H1 (cell line): ENCODE results near the gene LILRB2. TPM values are rescaled to one million over a fixed set of nuclear protein-coding genes. Genes with fewer than 3 reads are reported as not detected.

Source experiments
- CTCF ChIA-PET: fragments of 300-600 bp; sonication (Branson Sonifier 250); formaldehyde crosslinking; loops from one replicate; lab custom pipeline; 2021; ENCODE audit not compliant: partially characterized antibody; lab: Charles Lee
- POLR2A ChIA-PET: fragments of 300-600 bp; sonication (Branson Sonifier 250); formaldehyde crosslinking; loops from one replicate; lab custom pipeline; 2021; ENCODE audit warnings: inconsistent platforms; ENCODE audit not compliant: partially characterized antibody; lab: Charles Lee
- DNase-seq, 2 experiments: peaks; one replicate each; pipeline versions ENCODE4 v3.0.0 to v3.0.0-alpha.2; 2010 to 2022; ENCODE audit warnings: low spot score in 2 of 2, low read depth in 1 of 2, mixed read lengths in 1 of 2
- FAIRE-seq: peaks from 2 replicates; lab custom pipeline; 2011; peaks lifted over from hg19 to GRCh38; lab: Jason Lieb, UNC
- H2AFZ ChIP-seq: 2 replicates; pipeline ENCODE4 v1.8.1; 2012; ENCODE audit warnings: low read length, inconsistent platforms
- H2AK5ac ChIP-seq: 2 replicates; pipeline ENCODE4 v1.6.1; 2013; ENCODE audit warnings: low read depth, low read length
- H2BK120ac ChIP-seq: replicated peaks from 2 replicates; pipeline ENCODE3; 2013; ENCODE audit warnings: low read depth, low read length, inconsistent platforms
- H2BK12ac ChIP-seq: 2 replicates; pipeline ENCODE4 v1.6.1; 2013; ENCODE audit warnings: low read depth, low read length
- H2BK15ac ChIP-seq: 2 replicates; pipeline ENCODE4 v1.6.1; 2013; ENCODE audit warnings: low read length
- H2BK20ac ChIP-seq: 2 replicates; pipeline ENCODE4 v1.6.1; 2013; ENCODE audit warnings: low read length
- H2BK5ac ChIP-seq: 2 replicates; pipeline ENCODE4 v1.6.1; 2013; ENCODE audit warnings: low read depth, low read length
- H3K14ac ChIP-seq: 2 replicates; pipeline ENCODE4 v1.6.1; 2013; ENCODE audit warnings: inconsistent platforms; ENCODE audit not compliant: insufficient read length
- H3K18ac ChIP-seq: 2 replicates; pipeline ENCODE4 v1.6.1; 2013; ENCODE audit warnings: low read length; ENCODE audit errors: extremely low read depth
- H3K23ac ChIP-seq: 2 replicates; pipeline ENCODE4 v1.6.1; 2013; ENCODE audit warnings: inconsistent platforms; ENCODE audit not compliant: insufficient read length
- H3K23me2 ChIP-seq: 2 replicates; pipeline ENCODE4 v1.6.1; 2013; ENCODE audit warnings: low read depth, low read length
- H3K27ac ChIP-seq: 2 replicates; pipeline ENCODE4 v1.6.1; 2011; ENCODE audit warnings: low read depth, low read length, inconsistent platforms
- H3K27me3 ChIP-seq, 4 experiments: replicated peaks in 1 of 4; 1 replicate in 1 of 4; 2 replicates in 3 of 4; pipeline versions ENCODE4 v1.6.1 to v1.8.1; 2011 to 2013; ENCODE audit warnings: low read length in 3 of 4, mild to moderate bottlenecking in 3 of 4, inconsistent platforms in 2 of 4, mixed read lengths in 2 of 4, moderate library complexity in 1 of 4; ENCODE audit not compliant: control insufficient read depth in 3 of 4, insufficient read depth in 3 of 4; ENCODE audit errors: extremely low read depth in 1 of 4
- H3K36me3 ChIP-seq, 4 experiments: 2 replicates each; pipeline versions ENCODE4 v1.6.1 to v1.8.1; 2011 to 2013; ENCODE audit warnings: mild to moderate bottlenecking in 4 of 4, low read length in 3 of 4, moderate library complexity in 2 of 4, control low read depth in 1 of 4, inconsistent platforms in 1 of 4; ENCODE audit not compliant: insufficient read depth in 4 of 4, control insufficient read depth in 2 of 4
- H3K4ac ChIP-seq: replicated peaks from 2 replicates; pipeline ENCODE3; 2013; ENCODE audit warnings: low read length, low read depth, mixed read lengths, inconsistent platforms; ENCODE audit not compliant: insufficient read length
- H3K4me1 ChIP-seq, 4 experiments: replicated peaks in 1 of 4; 1 replicate in 1 of 4; 2 replicates in 3 of 4; pipeline versions ENCODE4 v1.6.1 to v1.8.1; 2011 to 2013; ENCODE audit warnings: low read length in 3 of 4, inconsistent platforms in 2 of 4, mixed read lengths in 1 of 4; ENCODE audit not compliant: insufficient read depth in 4 of 4, control insufficient read depth in 3 of 4
- H3K4me2 ChIP-seq, 2 experiments: 2 replicates each; pipeline versions ENCODE4 v1.6.1 to v1.8.1; 2011 to 2013; ENCODE audit warnings: low read depth in 2 of 2, low read length in 2 of 2, control low read depth in 1 of 2, inconsistent platforms in 1 of 2, mild to moderate bottlenecking in 1 of 2; ENCODE audit not compliant: insufficient read depth in 1 of 2
- H3K4me3 ChIP-seq, 4 experiments: fragments of 200-600, 300-600 bp in 1 of 4; sonication (generic), shearing (Covaris generic), sonication (Bioruptor Twin) in 1 of 4; 2 replicates each; pipeline versions ENCODE4 v1.5.1 to v1.8.1; 2011 to 2016; ENCODE audit warnings: low read length in 4 of 4, low read depth in 3 of 4, control low read depth in 2 of 4, inconsistent platforms in 2 of 4, mild to moderate bottlenecking in 2 of 4, mixed read lengths in 1 of 4, moderate library complexity in 1 of 4; ENCODE audit not compliant: insufficient read depth in 2 of 4; ENCODE audit errors: extremely low read depth in 1 of 4
- H3K56ac ChIP-seq: replicated peaks from 2 replicates; pipeline ENCODE3; 2013; ENCODE audit warnings: low read depth, mild to moderate bottlenecking, mixed read lengths, low read length, inconsistent platforms; ENCODE audit not compliant: insufficient read length
- H3K79me1 ChIP-seq: 2 replicates; pipeline ENCODE4 v1.6.1; 2013; ENCODE audit warnings: low read depth, low read length, control low read depth
- H3K79me2 ChIP-seq, 2 experiments: 2 replicates each; pipeline versions ENCODE4 v1.6.1 to v1.8.1; 2012 to 2013; ENCODE audit warnings: low read length in 2 of 2, mild to moderate bottlenecking in 2 of 2, inconsistent platforms in 1 of 2; ENCODE audit not compliant: insufficient read depth in 2 of 2, control insufficient read depth in 1 of 2
- H3K9ac ChIP-seq, 4 experiments: replicated peaks in 1 of 4; 1 replicate in 1 of 4; 2 replicates in 3 of 4; pipeline versions ENCODE4 v1.6.1 to v1.8.1; 2011 to 2013; ENCODE audit warnings: low read depth in 3 of 4, low read length in 3 of 4, control low read depth in 2 of 4, mild to moderate bottlenecking in 2 of 4, moderate library complexity in 2 of 4, inconsistent platforms in 1 of 4; ENCODE audit errors: extremely low read depth in 1 of 4
- H3K9me3 ChIP-seq, 2 experiments: 2 replicates each; pipeline versions ENCODE4 v1.6.1 to v1.8.1; 2012 to 2013; ENCODE audit warnings: mild to moderate bottlenecking in 2 of 2, moderate library complexity in 2 of 2, control low read depth in 1 of 2, inconsistent platforms in 1 of 2, low read depth in 1 of 2, low read length in 1 of 2, mixed read lengths in 1 of 2; ENCODE audit not compliant: insufficient read depth in 2 of 2
- H4K20me1 ChIP-seq, 2 experiments: replicated peaks in 1 of 2; 2 replicates each; pipeline versions ENCODE3 to v1.8.1; 2011 to 2013; ENCODE audit warnings: inconsistent platforms in 2 of 2, low read length in 2 of 2, mild to moderate bottlenecking in 1 of 2; ENCODE audit not compliant: insufficient read depth in 2 of 2, control insufficient read depth in 1 of 2
- H4K5ac ChIP-seq: 2 replicates; pipeline ENCODE4 v1.6.1; 2013; ENCODE audit warnings: low read length, low read depth, mixed read lengths, inconsistent platforms; ENCODE audit not compliant: insufficient read length
- H4K8ac ChIP-seq: 2 replicates; pipeline ENCODE4 v1.8.0; 2013; ENCODE audit warnings: mild to moderate bottlenecking, moderate library complexity, low read length, inconsistent platforms; ENCODE audit not compliant: insufficient read depth; ENCODE audit errors: extremely low read depth
- H4K91ac ChIP-seq: replicated peaks from 2 replicates; pipeline ENCODE3; 2013; ENCODE audit warnings: low read length, mixed read lengths, inconsistent platforms; ENCODE audit not compliant: insufficient read length
- EP300 ChIP-seq, 2 experiments: IDR thresholded peaks; 1 replicate in 1 of 2; 2 replicates in 1 of 2; pipeline ENCODE4 v1.6.1; 2011 to 2012; ENCODE audit warnings: low read depth in 2 of 2, low read length in 2 of 2, mild to moderate bottlenecking in 2 of 2, borderline replicate concordance in 1 of 2, inconsistent platforms in 1 of 2, moderate library complexity in 1 of 2
- GTF2F1 ChIP-seq: IDR thresholded peaks from 2 replicates; pipeline ENCODE4 v1.6.1; 2012; ENCODE audit warnings: low read depth, low read length, improper control_type of control experiment, borderline replicate concordance
- TCF12 ChIP-seq: IDR thresholded peaks from 2 replicates; pipeline ENCODE4 v1.6.1; 2011; ENCODE audit warnings: low read depth, mild to moderate bottlenecking, low read length
- WGBS, 2 experiments: shearing (Covaris generic) in 1 of 2; methylation state at CpG; one replicate each; pipeline versions ENCODE4 v1.1.6 to v1.1.7; 2013 to 2015; ENCODE audit warnings: low lambda C conversion rate in 2 of 2, mixed read lengths in 2 of 2, inconsistent platforms in 1 of 2, low coverage in 1 of 2, missing lambda C conversion rate in 1 of 2; ENCODE audit not compliant: insufficient replicate concordance in 2 of 2, insufficient coverage in 1 of 2, insufficient read length in 1 of 2; ENCODE audit errors: extremely low coverage in 1 of 2, missing lambda C conversion rate in 1 of 2; 5-methylcytosine and 5-hydroxymethylcytosine counted together
- polyA plus RNA-seq, 7 experiments: library from polyadenylated mRNA; depleted of rRNA in 3 of 7; stranded (reverse) in 5 of 7; unstranded in 2 of 7; fragments of >200 nt in 5 of 7; fragments of 200-250 nt in 2 of 7; gene quantifications; 1 replicate in 5 of 7; 2 replicates in 1 of 7; 4 replicates in 1 of 7; pipeline versions ENCODE4 v1.2.1 to v1.2.3, GENCODE V29; 2011 to 2013; ENCODE audit warnings: missing spikeins in 2 of 7, mixed read lengths in 2 of 7
- total RNA-seq: library from RNA; stranded (reverse); fragmentation: NEBNext Ultra II Directional; extraction: Animal tissue kit (Norgen Biotek cat#: 25700); gene quantifications from 2 replicates; pipeline ENCODE4 v1.2.1, GENCODE V29; 2021

The LILRB2 gene
- total and polyA plus RNA-seq, 2 of the 8 experiments (the other 6 are each of a cell fraction or from before 2014, with no cell fraction given), result not detected

- Histone ChIP-seq H2BK5ac (no peak overlapping the region), H3K4me2 (no peak overlapping the region), H3K23ac (no peak overlapping the region), H3K36me3 (no peaks in the 10 kb centered on the region), H3K18ac (no peak overlapping the region), H3K23me2 (no peaks in the 10 kb centered on the region), H4K91ac (no peak overlapping the region), H3K14ac (no peak overlapping the region), H3K9me3 (no peaks in the 10 kb centered on the region; a peak in 1 of 4 replicates), H3K56ac (no peak overlapping the region), H2AK5ac (no peak overlapping the region), H3K27ac (no peak overlapping the region), H4K8ac (no peak overlapping the region), H3K9ac (no peak overlapping the region), H4K20me1 (no peaks in the 10 kb centered on the region), H2AFZ (no peak overlapping the region), H3K27me3 (0 out of 7 replicates have a peak, but pooled peaks cover 0 to 8% (median 0%) of the 10 kb centered on the region in 4 experiments), H2BK20ac (no peak overlapping the region), H2BK15ac (no peak overlapping the region), H4K5ac (no peak overlapping the region), H3K79me2 (no peaks in the 10 kb centered on the region), H3K4me3 (no peak overlapping the region), H3K79me1 (no peaks in the 10 kb centered on the region), H2BK12ac (no peak overlapping the region), H2BK120ac (no peak overlapping the region), H3K4me1 (no peaks in the 10 kb centered on the region), H3K4ac (no peak overlapping the region)
- ChIA-PET POLR2A (no interaction called here), CTCF (interaction anchor here (1.0 to 2.8 kb wide), 2 partner anchors 33 to 90 kb away, joined by 3 to 21 read pairs; no protein-coding TSS in a partner anchor)
- no peak for FAIRE-seq
- no peak for DNase-seq
- WGBS, 2 experiments, result 91% methylated on average over 5 of the region's 5 CpGs; no CpG with 5 or more reads in 1 of the 2 experiments
- TF ChIP-seq TCF12 (no peak), EP300 (IDR thresholded peaks at IDR 0.05; ENCODE audit: borderline replicate concordance in 1 of 2, low read depth in 2 of 2, low read length in 2 of 2) (no peak), GTF2F1 (no peak)
Observed at GRCh38 chr19:54299515-54299914, 18.6 kb upstream of the LILRB2 start.
